Measurements from ENCODE around the gene XXYLT1. TPM values are rescaled to one million over a fixed set of nuclear protein-coding genes. Genes with fewer than 3 reads are reported as not detected.

XXYLT1 gene
- total RNA-seq, 2 experiments from 2014 or later, result 17.2 to 19.6 TPM

- ChIA-PET POLR2A (interaction anchor here (0.6 to 1.6 kb wide), 3 partner anchors 9 to 1060 kb away, joined by 4 to 7 read pairs (median 5); no protein-coding TSS in a partner anchor), CTCF (ENCODE audit: unreplicated experiment) (no interaction called here)
- Histone ChIP-seq H3K79me2 (ENCODE audit: insufficient read depth, low read depth, low read length) (no peaks in the 10 kb centered on the region), H3K4me1 (ENCODE audit: insufficient read depth, low read length, poor library complexity, severe bottlenecking) (peaks cover 7% of the 10 kb centered on the region), H3K27ac (ENCODE audit: low read depth, low read length, poor library complexity, severe bottlenecking) (no peak overlapping the region), H3K9me2 (ENCODE audit: insufficient read depth, low read length) (no peaks in the 10 kb centered on the region), H3K9me3 (ENCODE audit: low read length) (no peaks in the 10 kb centered on the region), H4K20me1 (ENCODE audit: insufficient read depth, low read length) (no peaks in the 10 kb centered on the region), H3K4me2 (ENCODE audit: low read length) (no peak overlapping the region), H3K4me3 (ENCODE audit: low read depth, low read length, poor library complexity, severe bottlenecking) (no peak overlapping the region), H3K36me3 (ENCODE audit: insufficient read depth, low read length) (0 out of 2 replicates have a peak, but pooled peaks cover 6% of the 10 kb centered on the region), H2AFZ (ENCODE audit: low read length) (no peak overlapping the region)
- no peak for DNase-seq (ENCODE audit: low spot score)
- TF ChIP-seq EZH2phosphoT487 (IDR thresholded peaks at IDR 0.05; ENCODE audit: borderline replicate concordance, low read depth, low read length), result no peak
- TF ChIP-seq CTCF (conservative IDR thresholded peaks at IDR 0.05; ENCODE audit: low read length), result no peak
- intact Hi-C loops (cut with micrococcal nuclease; ENCODE audit: unreplicated experiment), result no loop called here
- BruUV-seq (replicated peaks), result no TSS peak
Observed at GRCh38 chr3:195249858-195250464, 21.0 kb downstream of the XXYLT1 start.

- CTCF ChIA-PET (ENCODE audit: unreplicated experiment), result no interaction called here
- POLR2A ChIA-PET, result interaction anchor here (1.6 kb wide), 1 partner anchor 9 kb away, joined by 7 read pairs; no protein-coding TSS in a partner anchor
Observed at GRCh38 chr3:195249057-195249770, 21.7 kb downstream of the XXYLT1 start.

More at GRCh38 chr3:195249057-195249770, 21.7 kb downstream of the XXYLT1 start:
- Histone ChIP-seq H3K79me2 (ENCODE audit: insufficient read depth, low read depth, low read length) (no peaks in the 10 kb centered on the region), H3K9me3 (ENCODE audit: low read length) (no peaks in the 10 kb centered on the region), H3K4me1 (ENCODE audit: insufficient read depth, low read length, poor library complexity, severe bottlenecking) (peaks cover 7% of the 10 kb centered on the region), H3K36me3 (ENCODE audit: insufficient read depth, low read length) (0 out of 2 replicates have a peak, but pooled peaks cover 6% of the 10 kb centered on the region), H3K27ac (ENCODE audit: low read depth, low read length, poor library complexity, severe bottlenecking) (no peak overlapping the region), H3K9me2 (ENCODE audit: insufficient read depth, low read length) (no peaks in the 10 kb centered on the region), H2AFZ (ENCODE audit: low read length) (no peak overlapping the region), H3K4me2 (ENCODE audit: low read length) (no peak overlapping the region), H3K4me3 (ENCODE audit: low read depth, low read length, poor library complexity, severe bottlenecking) (no peak overlapping the region), H4K20me1 (ENCODE audit: insufficient read depth, low read length) (no peaks in the 10 kb centered on the region)
- TF ChIP-seq CTCF (conservative IDR thresholded peaks at IDR 0.05; ENCODE audit: low read length) (no peak), EZH2phosphoT487 (IDR thresholded peaks at IDR 0.05; ENCODE audit: borderline replicate concordance, low read depth, low read length) (no peak)
- BruUV-seq (replicated peaks), result no TSS peak
- no peak for DNase-seq (ENCODE audit: low spot score)
- intact Hi-C loops (cut with micrococcal nuclease; ENCODE audit: unreplicated experiment), result no loop called here

All from OCI-LY7 (cell line).